ENCODE data around the gene ARMC6.

DNA sequence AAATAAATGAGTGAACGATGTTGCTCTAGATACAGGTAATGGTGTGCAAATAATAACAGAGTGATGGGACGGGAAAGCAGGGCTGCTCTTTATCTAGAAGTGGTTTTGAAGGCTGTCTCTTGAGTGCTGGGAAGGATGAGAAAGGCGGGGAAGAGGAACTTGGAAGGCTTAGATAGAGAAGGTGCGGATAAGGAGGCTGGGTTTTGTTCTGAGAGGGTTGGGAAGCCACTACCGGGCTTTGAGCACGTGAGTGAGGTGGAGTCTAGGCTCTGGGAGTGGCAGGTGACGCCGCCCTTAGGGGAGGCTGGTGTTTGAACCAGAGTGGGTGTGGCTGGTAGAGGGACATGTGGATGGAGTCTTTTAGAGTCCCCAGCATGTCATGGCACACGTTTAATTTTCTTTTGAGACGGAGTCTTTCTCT lies 811 bp downstream of the ARMC6 start:
- TF ChIP-seq, protein P1, sequence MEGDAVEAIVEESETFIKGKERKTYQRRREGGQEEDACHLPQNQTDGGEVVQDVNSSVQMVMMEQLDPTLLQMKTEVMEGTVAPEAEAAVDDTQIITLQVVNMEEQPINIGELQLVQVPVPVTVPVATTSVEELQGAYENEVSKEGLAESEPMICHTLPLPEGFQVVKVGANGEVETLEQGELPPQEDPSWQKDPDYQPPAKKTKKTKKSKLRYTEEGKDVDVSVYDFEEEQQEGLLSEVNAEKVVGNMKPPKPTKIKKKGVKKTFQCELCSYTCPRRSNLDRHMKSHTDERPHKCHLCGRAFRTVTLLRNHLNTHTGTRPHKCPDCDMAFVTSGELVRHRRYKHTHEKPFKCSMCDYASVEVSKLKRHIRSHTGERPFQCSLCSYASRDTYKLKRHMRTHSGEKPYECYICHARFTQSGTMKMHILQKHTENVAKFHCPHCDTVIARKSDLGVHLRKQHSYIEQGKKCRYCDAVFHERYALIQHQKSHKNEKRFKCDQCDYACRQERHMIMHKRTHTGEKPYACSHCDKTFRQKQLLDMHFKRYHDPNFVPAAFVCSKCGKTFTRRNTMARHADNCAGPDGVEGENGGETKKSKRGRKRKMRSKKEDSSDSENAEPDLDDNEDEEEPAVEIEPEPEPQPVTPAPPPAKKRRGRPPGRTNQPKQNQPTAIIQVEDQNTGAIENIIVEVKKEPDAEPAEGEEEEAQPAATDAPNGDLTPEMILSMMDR (IDR thresholded peaks at IDR 0.05) = no peak
- no peak for TF ChIP-seq SIN3A (IDR thresholded peaks at IDR 0.05; ENCODE audit: borderline replicate concordance, insufficient read depth, low read depth, low read length)
